Cardiac septum (tissue), 1 donor: ENCODE data around the gene CHST15. TPM values are rescaled to one million over a fixed set of nuclear protein-coding genes. Genes with fewer than 3 reads are reported as not detected.

ENCODE experiments used
- DNase-seq: peaks from one replicate; pipeline ENCODE4 v3.0.0-alpha.2; 2020; ENCODE audit warnings: low spot score
- intact Hi-C: fragments of 100-400 bp; cut with DNase I; formaldehyde crosslinking; loops from one replicate; pipeline ENCODE4 v1.14.0; 2022
- total RNA-seq: library from RNA; stranded (reverse); fragmentation: NEBNext Ultra II Directional; extraction: Animal tissue kit (Norgen Biotek cat#: 25700); gene quantifications from one replicate; pipeline ENCODE4 v1.2.1, GENCODE V29; 2021
- donor health status: DM: no; HTN: no; CAD: no.

CHST15 gene
- total RNA-seq, 1 donor from 2014 or later = 5.4 TPM

- no peak for DNase-seq
- intact Hi-C loops = loop anchor here (10.0 kb wide), 1 partner anchor 243 kb away; no protein-coding TSS in a partner anchor
Measured at GRCh38 chr10:124022066-124022465, 71.3 kb downstream of the CHST15 start.

- intact Hi-C loops = loop anchor here (10.0 kb wide), 1 partner anchor 244 kb away; no protein-coding TSS in a partner anchor
- DNase-seq = no peak
Measured at GRCh38 chr10:124020981-124021815, 72.2 kb downstream of the CHST15 start.

- intact Hi-C loops = loop anchor here (10.0 kb wide), 1 partner anchor 245 kb away; no protein-coding TSS in a partner anchor
- no peak for DNase-seq
Measured at GRCh38 chr10:124019886-124020797, 73.3 kb downstream of the CHST15 start.

GRCh38 chr10:124018886-124019525 is 74.4 kb downstream of the CHST15 start:
- no peak for DNase-seq
- intact Hi-C loops = no loop called here

- intact Hi-C loops = no loop called here
- DNase-seq = no peak
Measured at GRCh38 chr10:124017729-124018128, 75.7 kb downstream of the CHST15 start.

GRCh38 chr10:124016804-124017375 is 76.5 kb downstream of the CHST15 start:
- no peak for DNase-seq
- intact Hi-C loops = no loop called here

- intact Hi-C loops = no loop called here
- no peak for DNase-seq
Measured at GRCh38 chr10:124015991-124016390, 77.4 kb downstream of the CHST15 start.

GRCh38 chr10:124014416-124015154 is 78.8 kb downstream of the CHST15 start:
- intact Hi-C loops = no loop called here
- no peak for DNase-seq

GRCh38 chr10:124013916-124014315 is 79.5 kb downstream of the CHST15 start:
- DNase-seq = no peak
- intact Hi-C loops = no loop called here

- no peak for DNase-seq
- intact Hi-C loops = no loop called here
Measured at GRCh38 chr10:124012991-124013390, 80.4 kb downstream of the CHST15 start.

- DNase-seq = no peak
- intact Hi-C loops = no loop called here
Measured at GRCh38 chr10:124012583-124012982, 80.8 kb downstream of the CHST15 start.

GRCh38 chr10:124012066-124012465 is 81.3 kb downstream of the CHST15 start:
- DNase-seq = no peak
- intact Hi-C loops = no loop called here

- intact Hi-C loops = no loop called here
- no peak for DNase-seq
Measured at GRCh38 chr10:124011464-124011863, 81.9 kb downstream of the CHST15 start.

GRCh38 chr10:124010563-124011131 is 82.8 kb downstream of the CHST15 start:
- DNase-seq = no peak
- intact Hi-C loops = no loop called here

- no peak for DNase-seq
- intact Hi-C loops = no loop called here
Measured at GRCh38 chr10:124010024-124010423, 83.4 kb downstream of the CHST15 start.

- no peak for DNase-seq
- intact Hi-C loops = no loop called here
Measured at GRCh38 chr10:124009231-124010015, 84.0 kb downstream of the CHST15 start.

GRCh38 chr10:124008681-124009080 is 84.7 kb downstream of the CHST15 start:
- intact Hi-C loops = no loop called here
- peak; percentile 55 for DNase-seq

- intact Hi-C loops = no loop called here
- DNase-seq = no peak
Measured at GRCh38 chr10:124008187-124008586, 85.2 kb downstream of the CHST15 start.
